ENCODE measurements around the gene KIAA0319L. TPM values are rescaled to one million over a fixed set of nuclear protein-coding genes. Genes with fewer than 3 reads are reported as not detected.

Gene KIAA0319L
- total RNA-seq, 1 donor from 2014 or later, result 50.6 TPM

GRCh38 chr1:35490250-35490649, 67.0 kb downstream of the KIAA0319L start:
- intact Hi-C loops (cut with DNase I), result no loop called here
- H3K4me3 ChIP-seq, result no peak overlapping the region
- no peak for DNase-seq (ENCODE audit: extremely low spot score in 2 of 2)

GRCh38 chr1:35488336-35488735, 68.9 kb downstream of the KIAA0319L start:
- intact Hi-C loops (cut with DNase I), result no loop called here
- Histone ChIP-seq H3K4me3 (no peak overlapping the region), H3K4me1 (peaks cover 5% of the 10 kb centered on the region), H3K27me3 (no peaks in the 10 kb centered on the region), H3K9me3 (peaks cover 3% of the 10 kb centered on the region), H3K27ac (no peak overlapping the region), H3K36me3 (no peaks in the 10 kb centered on the region)
- no peak for TF ChIP-seq CTCF (IDR thresholded peaks at IDR 0.05)
- TF ChIP-seq POLR2AphosphoS5 (IDR thresholded peaks at IDR 0.05; ENCODE audit: insufficient read depth in 1 of 2, low read depth in 1 of 2), result no peak
- TF ChIP-seq POLR2A (IDR thresholded peaks at IDR 0.05), result no peak
- no peak for DNase-seq (ENCODE audit: extremely low spot score in 2 of 2)

More at GRCh38 chr1:35490250-35490649, 67.0 kb downstream of the KIAA0319L start:
- Histone ChIP-seq H3K9me3 (peaks cover 3% of the 10 kb centered on the region), H3K27me3 (no peaks in the 10 kb centered on the region), H3K4me1 (peaks cover 5% of the 10 kb centered on the region), H3K36me3 (no peaks in the 10 kb centered on the region), H3K27ac (no peak overlapping the region)
- TF ChIP-seq CTCF (IDR thresholded peaks at IDR 0.05) (no peak), POLR2A (IDR thresholded peaks at IDR 0.05) (no peak), POLR2AphosphoS5 (IDR thresholded peaks at IDR 0.05; ENCODE audit: insufficient read depth in 1 of 2, low read depth in 1 of 2) (no peak)

- Histone ChIP-seq H3K27me3 (no peaks in the 10 kb centered on the region), H3K36me3 (no peaks in the 10 kb centered on the region), H3K27ac (no peak overlapping the region), H3K4me1 (peaks cover 5% of the 10 kb centered on the region), H3K4me3 (no peak overlapping the region), H3K9me3 (peaks cover 3% of the 10 kb centered on the region)
- TF ChIP-seq POLR2A (IDR thresholded peaks at IDR 0.05) (no peak), POLR2AphosphoS5 (IDR thresholded peaks at IDR 0.05; ENCODE audit: insufficient read depth in 1 of 2, low read depth in 1 of 2) (no peak), CTCF (IDR thresholded peaks at IDR 0.05) (no peak)
- intact Hi-C loops (cut with DNase I), result no loop called here
- DNase-seq (ENCODE audit: extremely low spot score in 2 of 2), result no peak
Observed at GRCh38 chr1:35486858-35487408, 70.3 kb downstream of the KIAA0319L start.

GRCh38 chr1:35481229-35481628, 76.0 kb downstream of the KIAA0319L start:
- Histone ChIP-seq H3K4me1 (no peaks in the 10 kb centered on the region), H3K27ac (no peak overlapping the region), H3K36me3 (peaks cover 0 to 12% of the 10 kb centered on the region in 2 donors), H3K9me3 (no peaks in the 10 kb centered on the region), H3K4me3 (no peak overlapping the region), H3K27me3 (no peaks in the 10 kb centered on the region)
- no peak for TF ChIP-seq CTCF (IDR thresholded peaks at IDR 0.05)
- TF ChIP-seq POLR2AphosphoS5 (IDR thresholded peaks at IDR 0.05; ENCODE audit: insufficient read depth in 1 of 2, low read depth in 1 of 2), result no peak
- no peak for TF ChIP-seq POLR2A (IDR thresholded peaks at IDR 0.05)
- no peak for DNase-seq (ENCODE audit: extremely low spot score in 2 of 2)
- intact Hi-C loops (cut with DNase I), result no loop called here

- H3K4me3 ChIP-seq, result no peak overlapping the region
- H3K36me3 ChIP-seq, result peaks cover 0 to 27% of the 10 kb centered on the region in 2 donors
- no peak overlapping the region for H3K27ac ChIP-seq
- intact Hi-C loops (cut with DNase I), result no loop called here
- no peak for DNase-seq (ENCODE audit: extremely low spot score in 2 of 2)
- no peaks in the 10 kb centered on the region for H3K27me3 ChIP-seq
- H3K9me3 ChIP-seq, result no peaks in the 10 kb centered on the region
- TF ChIP-seq POLR2A (IDR thresholded peaks at IDR 0.05), result no peak
- no peaks in the 10 kb centered on the region for H3K4me1 ChIP-seq
Observed at GRCh38 chr1:35477870-35478269, 79.3 kb downstream of the KIAA0319L start.
